Cerebellar nuclear complex (tissue), 1 donor: ENCODE results near the gene CEP63.

Experiments used
- DNase-seq, 2 experiments: peaks; one replicate each; lab custom pipeline; 2025; lab: John Stamatoyannopoulos, UW

The CEP63 gene

DNA sequence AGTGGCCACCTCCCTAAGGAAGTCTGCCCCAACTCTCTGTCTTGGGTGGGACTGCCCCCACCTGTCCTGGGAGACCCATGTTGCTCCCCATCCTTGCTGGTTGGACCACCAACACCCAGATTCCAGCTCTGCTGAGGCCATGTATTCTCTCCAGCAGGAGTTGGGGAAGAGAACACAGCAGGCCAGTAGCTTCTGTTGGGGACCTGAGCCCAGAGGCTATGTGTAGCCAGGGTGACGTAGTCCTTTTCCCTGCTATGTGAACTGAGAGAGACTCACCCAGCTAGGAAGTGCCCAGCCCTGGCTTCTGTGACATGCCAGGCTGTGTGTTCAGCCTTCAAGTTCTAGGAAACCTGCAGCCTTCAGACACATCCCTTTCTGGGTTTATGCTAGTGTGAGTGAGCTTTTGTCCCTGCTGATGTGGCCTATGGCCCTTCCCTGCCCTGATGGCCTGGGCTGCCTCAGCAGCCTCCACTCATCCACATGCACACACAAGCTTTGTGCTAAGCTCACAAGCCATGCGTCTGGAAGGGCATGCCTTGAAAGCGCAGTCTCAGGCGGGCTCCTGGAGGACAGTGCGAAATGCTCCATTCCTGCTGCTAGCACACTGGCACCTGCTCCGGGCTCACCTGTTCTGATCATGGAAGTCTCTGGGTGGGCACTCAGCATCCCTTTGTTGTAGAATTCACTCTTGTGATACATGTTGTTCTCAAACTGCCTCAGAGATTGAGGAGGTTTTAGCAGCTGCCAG lies 122.3 kb downstream of the CEP63 start:
- DNase-seq: no peak

DNA sequence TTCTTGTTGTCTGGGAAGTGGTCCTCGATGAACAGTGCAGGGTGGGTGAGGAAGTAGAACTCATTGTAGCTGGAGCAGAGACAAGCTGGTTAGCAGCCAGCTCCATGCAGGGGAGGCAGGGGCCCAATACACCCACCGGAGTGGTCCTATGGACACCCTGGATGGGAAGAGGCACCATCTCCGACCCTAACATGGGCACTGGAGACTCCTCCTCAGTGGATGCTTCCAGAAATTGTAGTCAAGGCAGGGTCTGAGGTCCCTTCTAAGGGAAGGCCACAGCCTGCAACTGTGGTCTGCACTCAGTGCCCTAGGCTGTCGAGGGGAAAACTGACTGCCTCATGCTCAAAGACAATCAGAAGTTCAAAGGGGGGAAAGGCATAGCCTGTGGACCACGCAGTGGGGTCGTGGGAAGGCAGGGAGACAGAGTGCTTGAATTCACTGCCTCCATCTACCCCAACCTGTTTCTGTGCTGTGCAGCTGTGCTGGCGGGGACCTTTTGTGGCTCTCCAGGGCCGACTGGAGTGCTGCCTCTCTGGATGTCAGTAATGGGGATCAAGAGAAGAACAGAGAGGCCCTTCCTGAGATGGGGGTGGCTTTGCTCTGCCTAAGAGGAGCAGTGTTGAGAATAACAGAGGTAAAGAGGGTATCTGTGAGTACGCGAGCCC lies 123.0 kb downstream of the CEP63 start:
- no peak for DNase-seq

GRCh38 chr3:134609821-134610431 lies 124.1 kb downstream of the CEP63 start:
- no peak for DNase-seq

DNA sequence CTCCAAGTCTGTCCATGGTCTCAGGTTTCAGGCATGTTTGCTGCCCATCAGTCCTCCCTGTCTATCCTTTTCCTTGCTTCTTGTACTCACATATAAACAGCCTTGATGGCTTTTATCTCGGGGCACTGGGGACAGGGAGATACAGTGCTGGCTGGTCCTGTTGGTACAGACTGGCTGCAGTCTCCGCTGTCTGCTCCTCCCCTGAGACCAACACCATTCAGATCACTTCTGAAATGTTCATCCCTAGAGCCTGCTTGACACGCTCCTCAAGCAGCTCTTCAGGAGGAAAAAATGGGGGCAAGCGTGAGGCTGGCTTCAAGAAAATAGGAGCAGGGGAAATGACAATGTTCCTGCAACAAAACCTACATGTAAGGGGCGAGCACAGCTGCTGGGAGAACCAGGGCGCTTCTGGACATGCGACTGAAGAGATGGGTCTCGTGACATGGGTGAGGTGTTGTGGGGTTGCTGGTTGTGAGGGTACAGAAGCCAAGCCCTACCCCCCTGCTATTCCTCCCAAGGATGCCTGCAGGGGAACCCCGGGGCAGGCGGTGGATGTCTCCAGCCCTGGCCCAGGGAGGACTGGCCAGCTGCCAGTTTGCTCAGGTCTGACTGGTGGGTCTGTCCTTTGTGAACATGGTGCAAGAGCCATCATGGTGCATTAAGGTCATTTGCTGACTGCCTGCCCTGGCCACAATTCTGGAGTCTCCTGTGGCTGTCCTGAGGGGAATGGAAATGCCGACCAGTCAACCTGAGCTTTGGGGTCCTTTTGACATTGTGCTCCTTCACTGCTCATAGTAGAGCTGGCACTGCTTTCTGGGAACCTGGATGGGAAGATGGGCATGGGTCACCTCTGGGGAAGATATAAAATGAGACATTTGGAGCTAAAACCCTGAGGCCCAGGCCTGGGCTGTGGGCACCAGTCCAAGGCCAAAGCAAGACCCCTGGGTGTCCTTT lies 124.9 kb downstream of the CEP63 start:
- no peak for DNase-seq

GRCh38 chr3:134611516-134611915 lies 125.7 kb downstream of the CEP63 start:
- DNase-seq: no peak

DNA sequence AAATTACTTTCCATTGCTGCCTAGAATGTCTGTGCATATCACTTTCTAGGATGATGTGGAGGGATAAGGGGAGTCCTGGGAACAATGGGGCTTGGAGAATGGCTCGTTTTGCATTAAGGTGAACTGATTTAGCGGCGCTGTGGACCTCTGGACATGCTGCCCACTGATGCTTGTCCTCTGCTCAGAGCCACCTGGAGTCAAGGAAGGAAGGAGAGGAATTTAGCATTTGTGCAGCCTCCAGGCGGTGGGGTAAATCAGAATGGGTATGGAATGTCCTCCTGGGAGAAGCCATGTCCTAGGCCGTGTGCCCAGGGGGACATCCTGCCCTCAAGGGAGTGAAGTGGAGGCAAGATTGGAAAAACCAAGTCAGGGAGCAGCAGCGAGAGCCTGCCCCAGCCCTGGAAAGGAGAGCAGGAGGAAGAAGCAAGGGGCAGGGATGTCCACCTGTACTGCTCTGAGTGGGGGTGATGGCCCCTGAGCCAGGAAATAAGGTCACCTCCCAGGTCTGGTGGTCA lies 127.2 kb downstream of the CEP63 start:
- DNase-seq: no peak

GRCh38 chr3:134614955-134615354 lies 129.1 kb downstream of the CEP63 start:
- DNase-seq: no peak

DNA sequence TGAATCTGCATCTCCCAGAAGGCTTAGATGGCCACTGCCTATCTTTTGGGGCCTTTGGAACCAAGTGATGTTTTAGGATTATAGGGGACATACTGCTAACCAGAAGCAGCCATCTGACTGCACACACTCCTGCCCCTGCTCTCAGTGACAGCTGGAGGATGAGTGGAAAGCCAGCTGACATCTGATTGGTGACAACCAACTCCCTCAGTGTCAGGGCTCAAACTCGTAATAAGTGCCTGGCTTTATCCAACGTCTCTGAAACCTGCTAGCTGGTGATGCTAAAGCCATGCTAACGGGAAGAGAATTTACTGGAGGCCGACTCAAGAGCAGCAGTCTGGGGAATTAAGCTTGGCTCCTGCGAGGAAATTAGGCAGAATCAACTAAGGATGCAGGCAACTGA lies 129.9 kb downstream of the CEP63 start:
- no peak for DNase-seq

GRCh38 chr3:134617608-134618477 lies 132.0 kb downstream of the CEP63 start:
- no peak for DNase-seq

- DNase-seq: no peak
Observed at GRCh38 chr3:134618478-134619300, 132.8 kb downstream of the CEP63 start.

DNA sequence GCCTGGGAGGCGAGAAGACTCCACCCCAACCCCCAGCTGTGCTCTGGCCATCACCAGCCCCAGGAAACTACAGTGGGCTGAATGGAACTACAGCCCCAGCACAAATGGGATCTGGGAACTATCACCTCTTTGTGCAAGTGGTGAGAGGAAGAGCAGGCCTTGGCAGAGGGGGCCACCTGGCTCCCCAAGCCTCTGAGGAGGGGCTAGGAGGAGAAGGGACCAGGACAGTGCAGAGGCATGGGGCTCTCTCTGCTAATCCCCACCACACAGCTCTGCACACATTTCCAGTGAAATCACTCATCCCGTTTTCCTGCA lies 133.4 kb downstream of the CEP63 start:
- DNase-seq: no peak

DNA sequence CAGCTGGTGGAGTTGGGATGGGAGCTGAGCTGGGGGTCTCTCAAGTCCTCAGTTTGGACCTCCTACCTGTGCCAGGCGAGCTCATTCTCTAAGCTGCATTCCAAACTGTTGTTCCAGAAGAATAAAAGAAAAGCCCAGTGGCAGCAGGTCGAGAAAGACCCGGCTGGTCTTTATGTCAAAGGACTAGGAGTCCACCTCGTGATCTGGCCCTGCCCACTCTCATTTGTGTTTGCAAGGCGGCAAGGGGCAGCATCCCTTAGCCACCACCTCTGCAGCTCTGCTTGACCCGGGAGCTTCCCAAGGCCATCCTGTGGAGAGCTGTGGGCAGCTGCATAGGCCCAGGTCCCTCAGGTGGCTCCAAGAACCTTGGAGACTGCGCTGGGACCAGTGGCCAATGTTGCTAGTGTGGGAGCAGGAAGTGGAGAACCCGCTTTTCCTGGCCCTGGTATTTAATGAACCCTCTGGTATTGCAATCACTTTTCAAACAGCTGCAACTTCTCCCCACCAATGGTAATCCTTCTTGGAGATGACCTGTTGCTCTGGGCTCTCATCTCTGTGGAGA lies 134.1 kb downstream of the CEP63 start:
- DNase-seq: no peak

GRCh38 chr3:134620476-134621115 lies 134.7 kb downstream of the CEP63 start:
- DNase-seq: no peak

- no peak for DNase-seq
Observed at GRCh38 chr3:134621854-134622253, 136.0 kb downstream of the CEP63 start.

DNA sequence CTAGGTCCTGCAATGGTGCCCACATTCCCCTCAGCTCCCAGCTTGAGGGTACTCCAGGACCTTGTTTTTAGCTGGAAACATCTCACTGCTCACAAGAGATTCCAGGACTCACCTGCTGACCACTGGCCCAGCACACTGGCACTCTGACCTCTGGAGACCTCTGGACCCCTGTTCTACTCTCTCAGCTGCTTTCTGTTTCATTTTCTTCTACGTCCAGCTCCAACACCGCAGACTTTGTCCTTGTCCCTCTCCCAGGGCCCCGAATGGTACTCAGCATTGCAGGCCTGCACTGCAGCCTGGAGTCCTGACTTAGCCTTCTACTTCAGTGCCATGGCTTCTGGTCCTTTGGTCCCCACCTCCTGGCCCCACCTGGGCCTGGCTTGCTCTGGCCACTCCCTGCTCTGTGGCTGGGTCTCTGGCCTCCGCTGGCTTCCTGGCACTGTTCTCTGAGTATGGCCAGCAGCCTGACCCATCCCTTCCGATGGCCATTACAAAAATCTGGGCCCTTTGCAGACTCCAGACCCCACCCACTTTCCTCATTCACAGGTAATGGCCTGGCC lies 137.0 kb downstream of the CEP63 start:
- DNase-seq: no peak

GRCh38 chr3:134623615-134624245 lies 137.9 kb downstream of the CEP63 start:
- no peak for DNase-seq
